Spleen (tissue), 11 donors: ENCODE measurements around the gene BSN. TPM values are rescaled to one million over a fixed set of nuclear protein-coding genes. Genes with fewer than 3 reads are reported as not detected.
A peak's percentile ranks its signal among the peaks of the same experiment; 100 is the strongest.

ENCODE experiments used
- DNase-seq: peaks from one replicate; pipeline ENCODE4 v3.0.0-alpha.2; 2020
- H3K27ac ChIP-seq, 8 donors: fragments of 200-600 bp; sonication (generic) in 7 of 8; 1 replicate in 4 of 8; 2 replicates in 4 of 8; pipeline versions ENCODE4 v1.5.0 to v1.8.0; 2016 to 2021; ENCODE audit warnings: inconsistent platforms in 4 of 8, mild to moderate bottlenecking in 4 of 8, moderate library complexity in 1 of 8
- H3K27me3 ChIP-seq, 7 donors: fragments of 200-600 bp; sonication (generic) in 6 of 7; replicated peaks in 1 of 7; 1 replicate in 4 of 7; 2 replicates in 3 of 7; pipeline versions ENCODE4 v1.5.0 to v1.8.0; 2016 to 2021; ENCODE audit warnings: inconsistent platforms in 3 of 7, mild to moderate bottlenecking in 1 of 7
- H3K36me3 ChIP-seq, 6 donors: fragments of 200-600 bp; sonication (generic) in 5 of 6; 1 replicate in 4 of 6; 2 replicates in 2 of 6; pipeline versions ENCODE4 v1.5.0 to v1.8.0; 2016 to 2021; ENCODE audit warnings: inconsistent platforms in 2 of 6
- H3K4me1 ChIP-seq, 6 donors: fragments of 200-600 bp; sonication (generic) in 5 of 6; 1 replicate in 3 of 6; 2 replicates in 3 of 6; pipeline versions ENCODE4 v1.5.0 to v1.8.0; 2016 to 2021; ENCODE audit warnings: inconsistent platforms in 3 of 6
- H3K4me3 ChIP-seq, 8 donors: fragments of 200-600 bp; sonication (generic) in 7 of 8; 1 replicate in 4 of 8; 2 replicates in 4 of 8; pipeline versions ENCODE4 v1.5.0 to v1.8.0; 2016 to 2021; ENCODE audit warnings: inconsistent platforms in 4 of 8, mild to moderate bottlenecking in 4 of 8, moderate library complexity in 2 of 8
- H3K9me3 ChIP-seq, 8 donors: fragments of 200-600 bp; sonication (generic) in 7 of 8; 1 replicate in 4 of 8; 2 replicates in 4 of 8; pipeline versions ENCODE4 v1.5.0 to v1.8.0; 2016 to 2021; ENCODE audit warnings: inconsistent platforms in 4 of 8
- POLR2A ChIP-seq, 3 donors: fragments of 450-650 bp; IDR thresholded peaks; one replicate each; pipeline ENCODE4 v1.5.1; 2017; ENCODE audit warnings: antibody characterized with exemption in 3 of 3, mild to moderate bottlenecking in 1 of 3
- POLR2AphosphoS5 ChIP-seq, 3 donors: sonication (generic); formaldehyde crosslinking; IDR thresholded peaks; one replicate each; pipeline ENCODE4 v1.5.1; 2017; ENCODE audit warnings: antibody characterized with exemption in 3 of 3
- WGBS, 5 donors: extraction: QIAGEN DNeasy Blood & Tissue Kit in 3 of 5; methylation state at CpG; one replicate each; pipeline versions ENCODE4 v1.1.5 to v1.1.7; 2013 to 2018; 5-methylcytosine and 5-hydroxymethylcytosine counted together
- intact Hi-C: fragments of 100-400 bp; cut with DNase I; formaldehyde crosslinking; loops from one replicate; pipeline ENCODE4 v1.15.0; 2023; ENCODE audit warnings: low total_unique reads
- polyA plus RNA-seq, 3 donors: library from polyadenylated mRNA; stranded (reverse); fragments of 200-250 nt; gene quantifications; one replicate each; pipeline ENCODE4 v1.2.1, GENCODE V29; 2013
- total RNA-seq, 7 donors: library from RNA; depleted of rRNA in 3 of 7; stranded (reverse); fragments of >200 nt in 3 of 7; fragmentation: NEBNext Ultra II Directional in 4 of 7; extraction: Animal tissue kit (Norgen Biotek cat#: 25700) in 4 of 7; gene quantifications; one replicate each; pipeline versions ENCODE4 v1.1.0 to v1.2.1, GENCODE V29; 2016 to 2021
- TF ChIP-seq, protein P1 (sequence below), 11 experiments: fragments of 200-600 bp in 7 of 11; fragments of 450-650 bp in 4 of 11; sonication (generic) in 4 of 11; IDR thresholded peaks in 8 of 11; conservative IDR thresholded peaks in 3 of 11; 1 replicate in 7 of 11; 2 replicates in 4 of 11; pipeline versions ENCODE4 v1.4.0 to v1.8.0; 2016 to 2021; ENCODE audit warnings: antibody characterized with exemption in 11 of 11, inconsistent platforms in 4 of 11, mild to moderate bottlenecking in 1 of 11
- donor health status: healthy with polysubstance abuse.
- donor health status: DM: no; HTN: no; CAD: no; lungs with moderate emphysema.
- donor health status: DM: no; HTN: no; CAD: no.
- donor health status: Bipolar disorder and iron deficiency.
- donor health status: healthy.
- donor health status: DM: no; HTN: no; CAD: no.
- donor health status: DM: yes; HTN: yes; CAD: no.

Gene BSN
- total and polyA plus RNA-seq, 10 donors: 0.02 to 1.1 (median 0.36) TPM

DNA sequence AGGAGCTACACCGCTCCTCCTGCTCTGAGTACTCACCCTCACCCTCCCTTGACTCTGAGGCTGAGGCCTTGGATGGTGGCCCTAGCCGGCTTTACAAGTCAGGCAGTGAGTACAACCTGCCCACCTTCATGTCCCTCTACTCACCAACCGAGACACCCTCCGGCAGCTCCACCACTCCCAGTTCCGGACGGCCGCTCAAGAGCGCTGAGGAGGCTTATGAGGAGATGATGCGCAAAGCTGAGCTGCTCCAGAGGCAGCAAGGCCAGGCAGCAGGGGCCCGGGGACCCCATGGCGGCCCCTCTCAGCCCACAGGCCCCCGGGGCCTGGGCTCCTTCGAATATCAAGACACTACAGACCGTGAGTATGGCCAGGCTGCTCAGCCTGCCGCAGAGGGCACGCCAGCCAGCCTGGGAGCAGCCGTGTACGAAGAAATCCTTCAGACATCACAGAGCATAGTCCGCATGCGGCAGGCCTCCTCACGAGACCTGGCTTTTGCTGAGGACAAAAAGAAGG, 98.7 kb downstream of the BSN start:
- TF ChIP-seq, protein P1, sequence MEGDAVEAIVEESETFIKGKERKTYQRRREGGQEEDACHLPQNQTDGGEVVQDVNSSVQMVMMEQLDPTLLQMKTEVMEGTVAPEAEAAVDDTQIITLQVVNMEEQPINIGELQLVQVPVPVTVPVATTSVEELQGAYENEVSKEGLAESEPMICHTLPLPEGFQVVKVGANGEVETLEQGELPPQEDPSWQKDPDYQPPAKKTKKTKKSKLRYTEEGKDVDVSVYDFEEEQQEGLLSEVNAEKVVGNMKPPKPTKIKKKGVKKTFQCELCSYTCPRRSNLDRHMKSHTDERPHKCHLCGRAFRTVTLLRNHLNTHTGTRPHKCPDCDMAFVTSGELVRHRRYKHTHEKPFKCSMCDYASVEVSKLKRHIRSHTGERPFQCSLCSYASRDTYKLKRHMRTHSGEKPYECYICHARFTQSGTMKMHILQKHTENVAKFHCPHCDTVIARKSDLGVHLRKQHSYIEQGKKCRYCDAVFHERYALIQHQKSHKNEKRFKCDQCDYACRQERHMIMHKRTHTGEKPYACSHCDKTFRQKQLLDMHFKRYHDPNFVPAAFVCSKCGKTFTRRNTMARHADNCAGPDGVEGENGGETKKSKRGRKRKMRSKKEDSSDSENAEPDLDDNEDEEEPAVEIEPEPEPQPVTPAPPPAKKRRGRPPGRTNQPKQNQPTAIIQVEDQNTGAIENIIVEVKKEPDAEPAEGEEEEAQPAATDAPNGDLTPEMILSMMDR (IDR thresholded peaks at IDR 0.05 in 8 of 11, conservative IDR thresholded peaks at IDR 0.05 in 3 of 11): no peak
- TF ChIP-seq POLR2AphosphoS5 (IDR thresholded peaks at IDR 0.05): no peak
- TF ChIP-seq POLR2A (IDR thresholded peaks at IDR 0.05): no peak
- Histone ChIP-seq H3K27me3 (peaks cover 0 to 15% (median 0%) of the 10 kb centered on the region in 7 donors), H3K4me3 (no peak overlapping the region), H3K9me3 (no peaks in the 10 kb centered on the region), H3K4me1 (no peaks in the 10 kb centered on the region), H3K27ac (no peak overlapping the region), H3K36me3 (no peaks in the 10 kb centered on the region)
- WGBS, 5 donors: 78 to 93% (median 82%) methylated on average over 11 to 21 of the region's 21 CpGs
- intact Hi-C loops: no loop called here
- no peak for DNase-seq

DNA sequence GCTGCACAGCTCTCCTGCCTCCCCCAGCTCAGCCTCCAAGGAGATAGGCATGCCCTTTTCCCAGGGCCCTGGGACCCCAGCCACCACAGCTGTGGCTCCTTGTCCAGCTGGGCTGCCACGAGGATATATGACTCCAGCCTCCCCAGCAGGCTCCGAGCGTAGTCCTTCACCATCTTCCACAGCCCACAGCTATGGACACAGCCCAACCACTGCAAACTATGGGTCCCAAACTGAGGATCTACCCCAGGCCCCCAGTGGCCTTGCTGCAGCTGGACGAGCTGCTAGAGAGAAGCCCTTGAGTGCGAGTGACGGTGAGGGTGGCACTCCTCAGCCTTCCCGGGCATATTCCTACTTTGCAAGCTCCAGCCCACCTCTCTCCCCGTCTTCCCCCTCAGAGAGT, 99.3 kb downstream of the BSN start:
- Histone ChIP-seq H3K4me1 (no peaks in the 10 kb centered on the region), H3K9me3 (no peaks in the 10 kb centered on the region), H3K36me3 (no peaks in the 10 kb centered on the region), H3K27me3 (peaks cover 0 to 16% (median 0%) of the 10 kb centered on the region in 7 donors), H3K27ac (no peak overlapping the region), H3K4me3 (no peak overlapping the region)
- intact Hi-C loops: no loop called here
- WGBS, 5 donors: 75 to 87% (median 79%) methylated on average over 7 to 8 of the region's 8 CpGs
- no peak for DNase-seq
- TF ChIP-seq, protein P1 (IDR thresholded peaks at IDR 0.05 in 8 of 11, conservative IDR thresholded peaks at IDR 0.05 in 3 of 11): no peak
- TF ChIP-seq POLR2AphosphoS5 (IDR thresholded peaks at IDR 0.05): no peak
- TF ChIP-seq POLR2A (IDR thresholded peaks at IDR 0.05): no peak

DNA sequence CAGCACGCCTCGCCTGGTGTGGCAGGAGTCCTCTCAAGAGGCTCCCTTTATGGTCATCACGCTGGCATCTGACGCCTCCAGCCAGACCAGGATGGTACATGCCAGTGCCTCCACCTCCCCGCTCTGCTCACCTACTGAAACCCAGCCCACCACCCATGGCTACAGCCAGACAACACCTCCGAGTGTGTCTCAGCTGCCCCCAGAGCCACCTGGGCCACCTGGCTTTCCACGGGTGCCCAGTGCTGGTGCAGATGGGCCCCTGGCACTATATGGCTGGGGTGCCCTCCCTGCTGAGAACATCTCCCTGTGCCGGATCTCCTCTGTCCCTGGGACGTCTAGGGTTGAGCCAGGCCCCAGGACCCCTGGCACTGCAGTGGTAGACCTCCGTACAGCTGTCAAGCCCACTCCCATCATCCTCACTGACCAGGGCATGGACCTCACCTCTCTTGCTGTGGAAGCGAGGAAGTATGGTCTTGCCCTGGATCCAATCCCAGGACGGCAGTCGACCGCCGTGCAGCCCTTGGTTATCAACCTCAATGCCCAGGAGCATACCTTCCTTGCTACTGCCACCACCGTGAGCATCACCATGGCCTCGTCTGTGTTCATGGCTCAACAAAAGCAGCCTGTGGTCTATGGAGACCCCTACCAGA, 100.0 kb downstream of the BSN start:
- TF ChIP-seq POLR2AphosphoS5 (IDR thresholded peaks at IDR 0.05) (no peak), POLR2A (IDR thresholded peaks at IDR 0.05) (no peak)
- TF ChIP-seq, protein P1 (IDR thresholded peaks at IDR 0.05 in 8 of 11, conservative IDR thresholded peaks at IDR 0.05 in 3 of 11): no peak
- Histone ChIP-seq H3K36me3 (no peaks in the 10 kb centered on the region), H3K27me3 (peaks cover 0 to 16% (median 0%) of the 10 kb centered on the region in 7 donors), H3K9me3 (no peaks in the 10 kb centered on the region), H3K4me3 (no peak overlapping the region), H3K4me1 (no peaks in the 10 kb centered on the region), H3K27ac (no peak overlapping the region)
- DNase-seq: no peak
- intact Hi-C loops: no loop called here
- 87 to 95% (median 91%) methylated on average over 8 to 17 of the region's 17 CpGs for WGBS, 5 donors

DNA sequence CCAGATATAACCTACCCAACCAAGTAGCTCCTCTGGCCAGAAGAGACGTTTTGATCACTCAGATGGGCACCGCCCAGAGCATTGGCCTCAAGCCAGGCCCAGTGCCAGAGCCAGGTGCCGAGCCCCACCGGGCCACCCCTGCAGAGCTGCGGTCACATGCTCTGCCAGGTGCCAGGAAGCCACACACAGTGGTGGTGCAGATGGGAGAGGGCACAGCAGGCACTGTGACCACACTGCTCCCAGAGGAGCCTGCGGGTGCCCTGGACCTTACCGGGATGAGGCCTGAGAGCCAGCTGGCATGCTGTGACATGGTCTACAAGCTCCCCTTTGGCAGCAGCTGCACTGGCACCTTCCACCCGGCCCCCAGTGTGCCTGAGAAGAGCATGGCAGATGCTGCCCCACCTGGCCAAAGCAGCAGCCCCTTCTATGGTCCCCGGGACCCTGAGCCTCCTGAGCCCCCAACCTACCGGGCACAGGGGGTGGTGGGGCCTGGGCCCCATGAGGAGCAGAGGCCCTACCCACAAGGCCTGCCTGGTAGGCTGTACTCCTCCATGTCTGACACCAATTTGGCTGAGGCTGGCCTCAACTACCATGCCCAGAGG, 100.8 kb downstream of the BSN start:
- Histone ChIP-seq H3K27ac (no peak overlapping the region), H3K4me3 (no peak overlapping the region), H3K9me3 (no peaks in the 10 kb centered on the region), H3K27me3 (peaks cover 0 to 16% (median 0%) of the 10 kb centered on the region in 7 donors), H3K36me3 (no peaks in the 10 kb centered on the region), H3K4me1 (no peaks in the 10 kb centered on the region)
- WGBS, 5 donors: 44 to 69% (median 55%) methylated on average over 7 to 10 of the region's 10 CpGs; no CpG with 5 or more reads in 1 of the 5 donors
- peak; percentile 54 to 76 (median 63) for TF ChIP-seq POLR2AphosphoS5 (IDR thresholded peaks at IDR 0.05)
- TF ChIP-seq, protein P1 (IDR thresholded peaks at IDR 0.05 in 8 of 11, conservative IDR thresholded peaks at IDR 0.05 in 3 of 11): no peak
- intact Hi-C loops: no loop called here
- DNase-seq: no peak
